ENCODE measurements around the gene TMEM37. TPM values are rescaled to one million over a fixed set of nuclear protein-coding genes. Genes with fewer than 3 reads are reported as not detected.
A peak's percentile ranks its signal among the peaks of the same experiment; 100 is the strongest.

TMEM37 gene
- total and polyA plus RNA-seq, 2 of the 13 experiments (the other 11 are each of a cell fraction or from before 2014, with no cell fraction given) = 37.7 to 115 TPM

DNA sequence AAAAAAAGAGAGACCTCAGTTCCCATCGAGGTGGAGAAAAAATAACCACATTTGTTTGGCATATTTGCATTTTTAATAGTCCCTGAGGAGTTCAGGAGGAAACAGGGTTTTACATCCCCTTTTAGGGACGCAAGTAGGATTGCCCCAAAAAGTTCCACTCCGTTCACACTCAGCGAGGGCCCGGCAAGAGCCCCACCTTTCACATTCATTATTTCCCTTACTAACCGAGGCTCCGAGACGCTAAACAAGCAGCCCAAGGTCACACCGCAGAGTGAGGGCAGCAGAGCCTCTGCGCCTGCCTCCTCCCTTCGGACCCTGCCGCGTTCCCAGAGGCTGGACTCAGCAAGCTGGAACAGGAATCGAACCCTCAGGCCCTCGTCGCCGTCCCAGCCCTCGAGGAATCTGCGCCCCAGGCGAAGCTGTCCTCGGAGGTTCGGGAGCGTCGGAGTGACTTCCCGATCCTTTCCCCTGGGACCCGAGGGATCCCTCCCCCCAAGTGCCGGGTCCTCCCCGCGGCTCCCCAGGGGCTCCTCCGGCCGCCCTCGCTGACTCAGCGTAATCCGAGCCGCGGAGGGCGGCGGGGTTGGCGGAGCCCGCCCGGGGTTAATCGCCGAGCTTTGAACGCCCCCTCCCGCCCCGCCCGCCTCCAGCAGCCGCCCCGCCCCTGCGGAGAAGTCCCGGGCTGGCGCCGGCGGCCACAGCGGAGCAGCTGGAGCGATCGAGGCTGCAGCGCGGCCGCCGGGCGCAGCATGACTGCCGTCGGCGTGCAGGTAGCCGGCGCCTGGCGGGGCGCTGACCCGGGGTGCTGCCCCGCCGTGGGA is at the start of gene TMEM37 (continued):
- TF ChIP-seq NR2C2 (CRISPR knock-in tag; IDR thresholded peaks at IDR 0.05; ENCODE audit: borderline replicate concordance) (peak; percentile 66; the same call in 1 of the 2 replicates), FOSL2 (CRISPR knock-in tag; IDR thresholded peaks at IDR 0.05) (peak; percentile 78), LCORL (IDR thresholded peaks at IDR 0.05) (no peak), LCORL (CRISPR knock-in tag; IDR thresholded peaks at IDR 0.05) (peak; percentile 96), ZNF546 (CRISPR knock-in tag; conservative IDR thresholded peaks at IDR 0.05) (no peak; the same call in 1 of the 2 replicates), NRL (CRISPR knock-in tag; IDR thresholded peaks at IDR 0.05; ENCODE audit: borderline replicate concordance) (0 out of 2 replicates have a peak, but pooled peaks have one; percentile 61), ZNF441 (CRISPR knock-in tag; IDR thresholded peaks at IDR 0.05; ENCODE audit: borderline replicate concordance) (peak; percentile 58; the same call in 1 of the 2 replicates), FOXK2 (IDR thresholded peaks at IDR 0.05) (no peak), ZNF703 (CRISPR knock-in tag; IDR thresholded peaks at IDR 0.05; ENCODE audit: borderline replicate concordance) (no peak), DNMT1 (CRISPR knock-in tag; IDR thresholded peaks at IDR 0.05) (0 out of 2 replicates have a peak, but pooled peaks have one; percentile 77), FIP1L1 (IDR thresholded peaks at IDR 0.05; ENCODE audit: borderline replicate concordance, insufficient read depth, low read depth, low read length) (0 out of 2 replicates have a peak, but pooled peaks have one; percentile 61), SP2 (CRISPR knock-in tag; IDR thresholded peaks at IDR 0.05) (peak; percentile 57; the same call in 1 of the 2 replicates), ZNF354B (CRISPR knock-in tag; IDR thresholded peaks at IDR 0.05) (no peak), ZNF326 (CRISPR knock-in tag; IDR thresholded peaks at IDR 0.05; ENCODE audit: borderline replicate concordance) (no peak), ZNF136 (CRISPR knock-in tag; IDR thresholded peaks at IDR 0.05; ENCODE audit: low read depth) (peak; percentile 84; the same call in 1 of the 2 replicates), ZMYM3 (CRISPR knock-in tag; IDR thresholded peaks at IDR 0.05) (peak; percentile 99), ZNF160 (CRISPR knock-in tag; IDR thresholded peaks at IDR 0.05) (peak; percentile 72), ZBTB20 (CRISPR knock-in tag; IDR thresholded peaks at IDR 0.05; ENCODE audit: borderline replicate concordance, low read depth) (peak; percentile 83; the same call in 1 of the 2 replicates), ZFP41 (CRISPR knock-in tag; IDR thresholded peaks at IDR 0.05; ENCODE audit: borderline replicate concordance) (0 out of 2 replicates have a peak, but pooled peaks have one; percentile 34), SNAPC2 (CRISPR knock-in tag; IDR thresholded peaks at IDR 0.05) (no peak), MTA1 (CRISPR knock-in tag; IDR thresholded peaks at IDR 0.05; ENCODE audit: borderline replicate concordance) (peak; percentile 70; the same call in 1 of the 2 replicates), ZNF180 (CRISPR knock-in tag; IDR thresholded peaks at IDR 0.05; ENCODE audit: borderline replicate concordance, low read depth) (no peak), SALL2 (CRISPR knock-in tag; IDR thresholded peaks at IDR 0.05) (peak; percentile 55; the same call in 1 of the 2 replicates)
- TF ChIP-seq, protein P1, sequence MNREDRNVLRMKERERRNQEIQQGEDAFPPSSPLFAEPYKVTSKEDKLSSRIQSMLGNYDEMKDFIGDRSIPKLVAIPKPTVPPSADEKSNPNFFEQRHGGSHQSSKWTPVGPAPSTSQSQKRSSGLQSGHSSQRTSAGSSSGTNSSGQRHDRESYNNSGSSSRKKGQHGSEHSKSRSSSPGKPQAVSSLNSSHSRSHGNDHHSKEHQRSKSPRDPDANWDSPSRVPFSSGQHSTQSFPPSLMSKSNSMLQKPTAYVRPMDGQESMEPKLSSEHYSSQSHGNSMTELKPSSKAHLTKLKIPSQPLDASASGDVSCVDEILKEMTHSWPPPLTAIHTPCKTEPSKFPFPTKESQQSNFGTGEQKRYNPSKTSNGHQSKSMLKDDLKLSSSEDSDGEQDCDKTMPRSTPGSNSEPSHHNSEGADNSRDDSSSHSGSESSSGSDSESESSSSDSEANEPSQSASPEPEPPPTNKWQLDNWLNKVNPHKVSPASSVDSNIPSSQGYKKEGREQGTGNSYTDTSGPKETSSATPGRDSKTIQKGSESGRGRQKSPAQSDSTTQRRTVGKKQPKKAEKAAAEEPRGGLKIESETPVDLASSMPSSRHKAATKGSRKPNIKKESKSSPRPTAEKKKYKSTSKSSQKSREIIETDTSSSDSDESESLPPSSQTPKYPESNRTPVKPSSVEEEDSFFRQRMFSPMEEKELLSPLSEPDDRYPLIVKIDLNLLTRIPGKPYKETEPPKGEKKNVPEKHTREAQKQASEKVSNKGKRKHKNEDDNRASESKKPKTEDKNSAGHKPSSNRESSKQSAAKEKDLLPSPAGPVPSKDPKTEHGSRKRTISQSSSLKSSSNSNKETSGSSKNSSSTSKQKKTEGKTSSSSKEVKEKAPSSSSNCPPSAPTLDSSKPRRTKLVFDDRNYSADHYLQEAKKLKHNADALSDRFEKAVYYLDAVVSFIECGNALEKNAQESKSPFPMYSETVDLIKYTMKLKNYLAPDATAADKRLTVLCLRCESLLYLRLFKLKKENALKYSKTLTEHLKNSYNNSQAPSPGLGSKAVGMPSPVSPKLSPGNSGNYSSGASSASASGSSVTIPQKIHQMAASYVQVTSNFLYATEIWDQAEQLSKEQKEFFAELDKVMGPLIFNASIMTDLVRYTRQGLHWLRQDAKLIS (CRISPR knock-in tag; IDR thresholded peaks at IDR 0.05) = peak; percentile 79
- TF ChIP-seq, protein P2, sequence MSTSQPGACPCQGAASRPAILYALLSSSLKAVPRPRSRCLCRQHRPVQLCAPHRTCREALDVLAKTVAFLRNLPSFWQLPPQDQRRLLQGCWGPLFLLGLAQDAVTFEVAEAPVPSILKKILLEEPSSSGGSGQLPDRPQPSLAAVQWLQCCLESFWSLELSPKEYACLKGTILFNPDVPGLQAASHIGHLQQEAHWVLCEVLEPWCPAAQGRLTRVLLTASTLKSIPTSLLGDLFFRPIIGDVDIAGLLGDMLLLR (CRISPR knock-in tag; IDR thresholded peaks at IDR 0.05) = peak; percentile 52

Data from HepG2 (cell line).